Measurements from ENCODE around the gene SLC35F1. TPM values are rescaled to one million over a fixed set of nuclear protein-coding genes. Genes with fewer than 3 reads are reported as not detected.

SLC35F1 gene
- total RNA-seq, 1 experiment from 2014 or later = not detected

Other genes starting within 250 kb of the SLC35F1 start
- gene NUS1, start 231.8 kb upstream of the SLC35F1 start, total RNA-seq (2014; rRNA removed; shearing (Covaris generic); ENCODE audit: low replicate concordance) = 33.9 and 44.9 TPM in 2 replicates